GM12892 (cell line): ENCODE data around the gene ACSF3.

Experiments
- POLR2A ChIP-seq: IDR thresholded peaks from 2 replicates; pipeline ENCODE4 v1.6.1; 2011; ENCODE audit warnings: low read depth, low read length, control low read depth
- POLR2AphosphoS5 ChIP-seq: IDR thresholded peaks from 2 replicates; pipeline ENCODE4 v1.6.1; 2011; ENCODE audit warnings: low read depth, low read length, control low read depth

GRCh38 chr16:89090669-89091426, 2.8 kb upstream of the ACSF3 start:
- TF ChIP-seq POLR2AphosphoS5 = no peak
- no peak for TF ChIP-seq POLR2A
